Kidney (tissue), 14 donors: ENCODE data around the gene GNA14. TPM values are rescaled to one million over a fixed set of nuclear protein-coding genes. Genes with fewer than 3 reads are reported as not detected.
"Not testable (repeated sequence)": the region's sequence is repeated elsewhere in the genome, so short reads cannot be mapped to it uniquely, and the experiment has no call there.

Source experiments
- DNase-seq, 5 donors: peaks; one replicate each; pipeline ENCODE4 v3.0.0-alpha.2; 2013 to 2020
- FAIRE-seq: peaks from 2 replicates; lab custom pipeline; 2012; peaks lifted over from hg19 to GRCh38; lab: Jason Lieb, UNC
- H3K27ac ChIP-seq, 2 donors: one replicate each; pipeline ENCODE4 v1.7.0; 2013; ENCODE audit warnings: low read depth in 2 of 2, low read length in 2 of 2, inconsistent platforms in 1 of 2
- H3K27me3 ChIP-seq: one replicate; pipeline ENCODE4 v1.7.1; 2013; ENCODE audit warnings: low read length, inconsistent platforms; ENCODE audit not compliant: control insufficient read depth, insufficient read depth
- H3K36me3 ChIP-seq, 3 donors: one replicate each; pipeline versions ENCODE4 v1.7.0 to v1.7.1; 2013; ENCODE audit warnings: low read length in 3 of 3, control low read depth in 1 of 3, inconsistent platforms in 1 of 3; ENCODE audit not compliant: insufficient read depth in 3 of 3, control insufficient read depth in 2 of 3
- H3K4me1 ChIP-seq, 3 donors: one replicate each; pipeline versions ENCODE4 v1.7.0 to v1.7.1; 2013; ENCODE audit warnings: low read length in 3 of 3, inconsistent platforms in 1 of 3, low read depth in 1 of 3; ENCODE audit not compliant: control insufficient read depth in 2 of 3, insufficient read depth in 2 of 3
- H3K4me3 ChIP-seq, 3 donors: one replicate each; pipeline versions ENCODE4 v1.7.0 to v1.8.1; 2013; ENCODE audit warnings: low read length in 3 of 3, control low read depth in 1 of 3, inconsistent platforms in 1 of 3
- H3K9ac ChIP-seq, 3 donors: one replicate each; pipeline versions ENCODE4 v1.7.0 to v1.7.1; 2013; ENCODE audit warnings: low read length in 3 of 3, control low read depth in 1 of 3, inconsistent platforms in 1 of 3
- H3K9me3 ChIP-seq, 3 donors: one replicate each; pipeline versions ENCODE4 v1.7.0 to v1.7.1; 2013; ENCODE audit warnings: low read length in 3 of 3, control low read depth in 1 of 3, inconsistent platforms in 1 of 3; ENCODE audit not compliant: control insufficient read depth in 2 of 3, insufficient read depth in 1 of 3
- CTCF ChIP-seq: IDR thresholded peaks from 3 replicates; pipeline ENCODE4 v1.5.1; 2012; ENCODE audit warnings: mild to moderate bottlenecking, moderate library complexity, borderline replicate concordance; ENCODE audit not compliant: insufficient read depth; ENCODE audit errors: extremely low read depth
- intact Hi-C: fragments of 100-400 bp; cut with DNase I; formaldehyde crosslinking; loops from one replicate; pipeline ENCODE4 v1.11.1; 2022
- polyA plus RNA-seq: library from polyadenylated mRNA; stranded (reverse); fragments of 350-450 nt; fragmentation: Illumina TruSeq; extraction: RNeasy Lipid Tissue Mini Kit (QIAGEN cat#74804); gene quantifications from one replicate; pipeline ENCODE4 v1.2.3, GENCODE V29; 2014; ENCODE audit warnings: low read depth, low replicate concordance; ENCODE audit not compliant: insufficient read depth
- total RNA-seq: library from RNA; stranded (reverse); fragmentation: NEBNext Ultra II Directional; extraction: Animal tissue kit (Norgen Biotek cat#: 25700); gene quantifications from one replicate; pipeline ENCODE4 v1.2.1, GENCODE V29; 2021
- donor health status: control.
- donor health status: control.
- donor health status: control.
- donor health status: control.
- donor health status: control.
- donor health status: DM: yes; HTN: yes; CAD: no.
- donor health status: Normal renal cell carcinoma (clear cell type).

GNA14 gene
- total and polyA plus RNA-seq, 2 donors from 2014 or later: 6.5 to 10.4 TPM

GRCh38 chr9:77632652-77633051 is 15.5 kb downstream of the GNA14 start:
- Histone ChIP-seq H3K9ac (no peak overlapping the region), H3K9me3 (no peaks in the 10 kb centered on the region), H3K4me3 (no peak overlapping the region), H3K36me3 (no peaks in the 10 kb centered on the region), H3K27ac (no peak overlapping the region), H3K4me1 (no peaks in the 10 kb centered on the region), H3K27me3 (no peaks in the 10 kb centered on the region)
- TF ChIP-seq CTCF: no peak
- FAIRE-seq (no peak), DNase-seq (peak in 1 of 5 donors; percentile 17)
- intact Hi-C loops: no loop called here

GRCh38 chr9:77628864-77629263 is 19.3 kb downstream of the GNA14 start:
- H3K4me1 ChIP-seq, FAIRE-seq, H3K9ac ChIP-seq, H3K36me3 ChIP-seq, DNase-seq, intact Hi-C loops, H3K27ac ChIP-seq, H3K27me3 ChIP-seq, H3K4me3 ChIP-seq, H3K9me3 ChIP-seq: not testable (repeated sequence)

- no peak overlapping the region for H3K9ac ChIP-seq
- no peak overlapping the region for H3K4me3 ChIP-seq
- no peaks in the 10 kb centered on the region for H3K36me3 ChIP-seq
- no peak for DNase-seq
- peaks cover 0 to 3% (median 0%) of the 10 kb centered on the region in 3 donors for H3K9me3 ChIP-seq
- intact Hi-C loops: no loop called here
- TF ChIP-seq CTCF: no peak
- H3K4me1 ChIP-seq: no peaks in the 10 kb centered on the region
- no peaks in the 10 kb centered on the region for H3K27me3 ChIP-seq
- H3K27ac ChIP-seq: no peak overlapping the region
- no peak for FAIRE-seq
These were observed 31.9 kb downstream of the GNA14 start for GRCh38 chr9:77616191-77616590.

GRCh38 chr9:77614645-77615044 is 33.5 kb downstream of the GNA14 start:
- Histone ChIP-seq H3K27me3 (no peaks in the 10 kb centered on the region), H3K27ac (no peak overlapping the region), H3K36me3 (no peaks in the 10 kb centered on the region), H3K9me3 (peaks cover 0 to 3% (median 0%) of the 10 kb centered on the region in 3 donors), H3K4me3 (no peak overlapping the region), H3K4me1 (no peaks in the 10 kb centered on the region), H3K9ac (no peak overlapping the region)
- DNase-seq (no peak), FAIRE-seq (no peak)
- TF ChIP-seq CTCF: no peak
- intact Hi-C loops: no loop called here
